NCI-H1694 treated with DMSO at 0.1 percent for 48 hours (cell line): ENCODE data around the gene TEX51.

Source experiments
- DNase-seq: peaks from one replicate; lab custom pipeline; 2025; lab: John Stamatoyannopoulos, UW

Gene TEX51

DNA sequence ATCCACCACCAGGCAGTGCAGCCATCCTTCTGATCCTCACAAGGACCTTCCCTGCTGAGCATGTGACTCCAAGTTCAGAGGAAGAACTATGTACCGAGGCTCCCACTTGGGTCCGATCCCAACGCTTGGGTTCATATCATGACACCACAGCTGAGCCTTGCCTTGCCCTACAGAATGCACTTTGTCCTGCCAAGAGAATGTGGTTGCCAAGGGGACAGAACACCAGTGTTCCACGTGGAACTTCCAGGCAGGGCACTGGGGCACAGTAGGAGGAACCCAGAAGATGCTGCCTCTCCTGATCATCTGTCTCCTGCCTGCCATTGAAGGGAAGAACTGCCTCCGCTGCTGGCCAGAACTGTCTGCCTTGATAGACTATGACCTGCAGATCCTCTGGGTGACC lies at the start of gene TEX51:
Gene TEX51 (plus strand): TSS at position 255 of the 400 bp plus-strand sequence. CDS start 29 bp downstream, at position 284.
- no peak for DNase-seq

DNA sequence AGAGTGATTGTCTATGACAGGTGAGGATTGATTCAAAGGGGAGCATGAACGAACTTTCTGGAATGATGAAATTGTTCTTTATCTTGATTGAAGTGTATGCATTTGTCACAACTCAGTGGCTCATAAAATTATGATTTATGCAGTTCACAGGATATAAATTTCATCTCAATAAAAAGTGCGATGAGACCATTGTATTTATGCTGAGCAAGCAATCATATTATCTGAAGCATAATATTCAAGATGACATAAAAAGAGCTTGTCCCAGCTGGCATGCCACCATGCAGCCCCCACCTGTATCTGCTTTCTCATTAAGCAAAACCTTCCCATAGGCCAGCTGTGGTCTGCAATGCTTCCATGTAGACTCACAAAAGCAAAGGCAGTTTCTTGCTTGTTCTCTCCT lies 49.6 kb upstream of the TEX51 start:
- DNase-seq = no peak

DNA sequence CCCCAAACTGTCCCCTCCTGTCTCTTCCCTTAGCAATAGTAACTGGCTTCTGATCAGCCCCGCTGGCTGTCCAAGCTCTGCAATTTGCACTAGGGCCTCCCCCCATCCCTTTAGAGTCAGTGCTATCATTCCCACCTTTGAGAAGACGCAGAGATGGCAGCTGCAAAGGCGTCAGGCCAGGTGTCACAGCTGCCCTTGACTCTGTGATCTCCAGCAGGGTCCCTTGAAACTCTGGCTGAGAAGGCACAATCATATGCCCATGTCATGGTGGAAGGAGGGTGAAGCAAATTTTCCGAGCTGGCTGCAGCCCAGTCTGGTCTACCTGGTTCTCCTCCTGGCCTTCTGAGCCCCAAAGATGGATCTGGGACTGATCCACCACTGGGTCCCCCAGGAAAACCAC lies 49.2 kb upstream of the TEX51 start:
- no peak for DNase-seq

DNA sequence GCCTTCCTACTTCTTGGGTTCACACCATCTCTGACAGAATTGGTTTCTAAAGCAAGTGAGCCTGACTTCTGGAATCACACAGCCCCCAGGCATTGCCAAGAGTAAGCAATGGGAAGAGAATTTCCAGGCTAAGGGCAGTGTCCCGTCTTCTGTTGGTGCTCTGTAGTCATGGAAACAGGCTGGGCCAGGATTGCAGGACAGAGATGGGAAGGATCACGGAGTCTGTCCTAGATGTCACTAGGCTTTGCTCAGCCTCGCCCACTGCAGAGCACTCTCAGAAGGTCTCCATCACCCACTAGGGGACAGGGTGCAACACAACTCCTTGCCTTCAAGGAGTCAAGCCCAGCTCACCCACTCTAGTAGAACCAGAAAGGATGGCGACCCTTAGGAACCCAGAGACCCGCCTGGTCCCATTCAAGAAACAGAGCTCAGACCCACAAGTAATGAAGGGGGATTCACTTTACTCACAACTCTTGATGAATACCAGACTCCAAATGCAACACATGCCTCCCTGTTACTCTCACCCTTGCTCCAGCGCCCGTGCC lies 48.6 kb upstream of the TEX51 start:
- DNase-seq = no peak

- DNase-seq = no peak
Observed at GRCh38 chr2:126850940-126851339, 47.8 kb upstream of the TEX51 start.

DNA sequence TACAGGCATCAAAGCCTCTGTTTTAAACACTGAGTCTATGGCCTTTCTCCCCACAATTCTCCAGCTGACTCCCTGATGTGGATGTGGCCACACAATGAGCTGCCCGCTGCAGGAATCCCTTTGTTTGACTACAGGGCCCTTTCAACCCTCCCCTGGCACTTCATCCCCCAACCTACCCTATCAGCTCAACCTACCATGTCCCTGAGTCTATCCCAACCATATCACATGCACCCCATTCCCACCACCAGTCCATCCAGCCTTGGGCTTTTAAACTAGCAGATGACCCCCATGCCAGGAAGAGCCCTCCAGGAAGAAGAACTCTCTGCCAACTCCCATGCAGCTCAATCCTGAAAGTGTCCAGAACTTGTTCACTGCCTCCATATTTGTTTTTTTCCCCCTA lies 46.9 kb upstream of the TEX51 start:
- no peak for DNase-seq

DNA sequence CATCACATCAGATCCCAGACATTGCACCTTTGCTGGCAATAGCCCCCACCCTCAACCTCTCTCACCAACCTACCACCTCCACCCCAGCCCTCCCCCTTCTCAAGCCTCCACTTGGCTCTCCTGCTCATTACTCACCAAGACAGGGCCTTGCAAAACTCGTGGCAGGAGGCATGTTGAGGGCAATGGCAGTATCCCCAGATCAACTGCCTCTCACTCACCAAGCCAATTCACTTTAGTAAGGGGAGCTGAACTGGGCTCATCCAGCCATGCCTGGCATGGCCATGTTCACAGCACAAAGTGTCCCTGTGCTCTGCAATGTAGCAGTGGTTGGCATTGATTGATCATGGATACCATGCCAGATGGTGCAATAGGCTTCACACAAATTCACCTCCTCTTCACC lies 46.3 kb upstream of the TEX51 start:
- DNase-seq = no peak

DNA sequence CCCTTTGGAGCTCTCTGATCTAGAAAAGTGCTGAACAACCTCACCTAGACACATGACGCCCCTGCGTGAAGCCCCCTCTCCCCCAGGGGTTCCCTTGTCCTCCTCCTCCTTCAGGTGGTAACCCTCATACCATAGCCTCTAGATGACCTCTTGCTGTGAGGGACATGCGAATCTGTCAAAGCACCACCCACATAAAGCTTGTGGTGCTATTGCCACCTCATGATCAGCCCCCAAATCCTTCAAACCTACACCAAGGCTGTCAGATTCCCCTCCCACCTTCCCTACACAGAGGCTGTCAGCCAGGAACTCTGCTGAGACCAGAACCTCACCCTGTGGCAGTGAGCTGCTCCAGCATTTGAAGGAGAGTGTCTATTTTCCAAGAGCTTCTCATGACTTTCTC lies 43.1 kb upstream of the TEX51 start:
- DNase-seq = no peak

DNA sequence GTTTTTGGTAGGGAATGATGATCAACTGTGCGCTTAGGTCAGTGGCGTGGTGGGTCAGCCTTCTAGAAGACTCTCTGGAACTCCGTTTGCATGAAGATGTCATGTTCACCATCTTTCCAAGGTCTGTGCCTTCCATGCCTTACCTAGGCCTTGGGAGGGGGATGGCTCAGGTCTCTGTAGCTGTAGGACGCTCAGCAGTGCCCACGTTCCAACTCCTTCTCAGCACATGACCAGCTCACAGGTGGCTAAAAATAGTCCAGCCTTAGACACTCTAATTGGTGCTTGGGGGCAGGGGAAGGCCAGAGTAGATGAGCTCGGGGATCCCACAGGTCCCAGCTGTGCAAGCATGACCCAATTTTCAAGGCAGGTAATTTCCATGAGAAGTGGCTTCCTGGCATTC lies 42.3 kb upstream of the TEX51 start:
- DNase-seq = no peak

DNA sequence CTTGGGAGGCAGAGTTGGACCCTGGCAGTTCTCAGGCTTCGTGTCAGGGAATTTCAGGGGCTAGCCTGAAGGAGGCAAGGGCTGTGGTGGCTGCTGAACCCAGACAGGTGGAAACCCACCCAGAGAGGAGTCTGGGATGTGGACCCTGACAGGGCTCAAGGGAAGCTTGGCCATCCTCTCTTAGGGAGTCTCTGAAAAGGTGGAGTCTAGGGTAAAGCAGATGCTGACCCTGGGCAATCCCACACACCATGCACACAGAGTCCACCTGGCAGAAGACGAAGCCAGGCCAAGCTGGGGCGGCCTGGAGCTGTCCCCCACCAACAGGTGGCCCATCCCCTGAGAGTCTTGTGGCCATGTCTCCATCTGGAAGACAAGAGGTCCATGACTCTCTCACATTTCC lies 41.2 kb upstream of the TEX51 start:
- no peak for DNase-seq

- DNase-seq = no peak
Observed at GRCh38 chr2:126858013-126858412, 40.7 kb upstream of the TEX51 start.

DNA sequence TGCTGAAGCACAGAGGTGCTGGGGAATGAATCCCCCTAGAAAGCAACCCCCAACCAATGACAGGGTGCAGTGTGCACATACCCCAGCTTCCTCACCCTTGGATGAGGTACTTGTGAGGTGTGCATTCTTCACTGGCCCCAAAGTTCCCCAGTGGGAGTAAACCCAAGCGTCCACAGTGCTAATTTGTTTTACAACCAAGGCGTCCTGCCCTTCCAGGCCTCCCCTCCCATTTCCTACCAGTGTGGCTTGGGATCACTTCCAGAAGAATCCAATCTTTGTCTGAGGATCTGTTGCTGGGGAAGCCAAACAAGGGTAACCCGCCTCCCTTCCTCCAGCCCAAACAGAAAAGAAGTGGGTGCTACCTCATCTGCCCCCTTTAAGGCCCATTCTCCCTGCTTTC lies 40.3 kb upstream of the TEX51 start:
- no peak for DNase-seq

DNA sequence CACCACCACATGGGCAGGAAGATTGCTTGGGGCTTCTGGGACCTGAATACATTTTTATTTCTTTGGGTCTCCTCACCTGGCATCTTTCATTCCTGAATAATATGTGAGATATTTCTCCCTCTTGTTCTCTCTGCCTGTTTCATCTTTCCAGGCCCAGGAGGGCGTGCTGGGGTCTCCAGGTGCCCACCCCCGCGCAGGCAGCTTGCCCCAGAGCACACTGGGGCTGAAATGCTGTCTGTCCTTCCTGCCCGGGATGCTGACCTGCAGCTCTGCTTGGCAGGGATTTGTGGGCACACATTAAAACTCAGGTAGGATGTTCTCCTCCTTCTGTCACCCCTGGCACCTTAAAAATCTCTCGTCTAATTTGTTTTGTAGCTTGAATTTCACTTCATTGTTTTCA lies 39.7 kb upstream of the TEX51 start:
- DNase-seq = no peak

- no peak for DNase-seq
Observed at GRCh38 chr2:126859631-126860030, 39.1 kb upstream of the TEX51 start.

DNA sequence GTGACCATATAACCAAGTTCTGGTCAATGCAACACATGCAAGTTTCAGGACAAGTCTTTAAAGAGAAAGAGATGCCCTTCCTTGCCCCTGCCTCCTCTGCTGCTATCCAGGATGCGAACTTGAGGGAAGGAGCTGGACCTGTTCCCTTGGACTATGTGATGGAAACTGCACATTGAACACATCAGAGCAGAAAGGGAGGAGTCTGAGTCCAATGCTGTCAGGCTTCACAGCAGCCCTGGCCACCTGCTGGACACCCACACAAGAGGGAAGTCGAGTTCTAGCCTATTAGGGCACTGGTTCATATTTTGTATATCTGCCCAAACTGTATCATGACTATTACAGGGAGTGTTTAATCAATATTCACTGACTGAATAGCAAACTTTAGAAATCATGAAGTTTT lies 38.3 kb upstream of the TEX51 start:
- no peak for DNase-seq

DNA sequence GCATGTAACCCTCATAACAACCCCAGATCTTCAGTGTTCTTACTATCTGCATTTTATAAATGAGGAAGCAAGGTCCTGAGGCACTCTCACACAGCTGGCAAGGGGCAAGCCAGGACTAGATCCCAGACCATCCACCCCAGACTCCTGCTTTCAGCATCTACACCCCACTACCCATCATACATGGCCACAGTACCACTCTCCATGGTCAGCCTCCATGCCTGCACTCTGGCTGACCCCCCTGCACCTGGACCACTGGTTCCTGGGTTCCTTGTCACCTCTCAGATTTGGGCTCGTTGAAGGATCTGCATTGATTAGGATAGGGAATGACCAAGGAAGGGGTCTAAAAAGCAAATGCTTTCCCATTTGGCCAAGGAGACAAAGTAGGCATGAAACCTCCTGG lies 36.0 kb upstream of the TEX51 start:
- no peak for DNase-seq

DNA sequence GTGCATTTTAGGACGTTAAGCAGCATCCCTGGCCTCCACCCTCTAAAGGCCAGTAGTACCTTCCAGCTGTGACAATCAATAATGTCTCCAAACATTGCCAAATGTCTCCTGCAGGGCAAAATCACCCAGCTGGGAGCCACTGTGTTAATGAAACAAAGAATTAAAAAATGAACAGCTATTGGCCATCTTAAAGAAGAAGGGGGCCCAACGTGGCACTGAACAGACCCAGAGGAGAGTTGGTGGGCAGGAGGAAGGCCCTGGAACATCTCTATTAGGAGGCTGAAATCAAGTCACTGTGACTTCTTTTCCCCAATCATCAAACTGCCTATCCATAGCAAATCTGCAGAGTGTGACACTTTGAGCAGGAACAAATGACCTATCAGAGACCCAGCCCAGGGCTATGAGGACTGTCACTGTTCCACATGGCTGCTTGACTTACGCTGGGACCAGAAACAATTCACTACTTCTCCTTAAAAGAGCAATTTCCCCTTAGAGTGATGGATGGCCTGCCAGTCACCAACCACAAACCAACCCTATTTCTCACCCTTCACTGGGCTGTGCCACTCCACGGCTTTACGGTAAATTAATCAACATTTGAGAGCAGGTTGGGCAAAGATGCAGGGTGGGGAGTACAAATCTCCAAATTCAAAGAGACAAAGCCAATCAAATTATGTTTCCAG lies 35.2 kb upstream of the TEX51 start:
- DNase-seq = no peak

GRCh38 chr2:126864861-126865260 lies 33.8 kb upstream of the TEX51 start:
- no peak for DNase-seq

- DNase-seq = no peak
Observed at GRCh38 chr2:126866451-126866850, 32.2 kb upstream of the TEX51 start.

DNA sequence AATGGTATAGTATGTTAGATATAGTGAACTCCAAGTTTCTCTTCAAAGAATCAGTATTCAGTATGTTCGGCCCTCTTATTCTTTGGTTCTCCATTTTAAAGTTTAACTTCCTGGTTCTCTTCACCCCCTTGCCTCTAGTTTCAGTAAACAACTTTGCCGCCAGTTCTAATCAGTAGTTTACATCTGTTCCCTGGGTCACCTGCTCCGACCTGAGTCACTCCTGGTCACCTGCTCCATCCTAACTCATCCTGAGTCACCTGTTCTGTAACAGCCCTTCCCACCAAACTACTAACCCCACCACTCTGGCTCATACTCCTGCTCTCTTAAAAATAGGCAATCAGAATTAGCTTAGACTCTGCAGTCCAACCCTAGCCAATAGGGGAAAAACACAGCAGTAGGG lies 23.7 kb upstream of the TEX51 start:
- DNase-seq = no peak

DNA sequence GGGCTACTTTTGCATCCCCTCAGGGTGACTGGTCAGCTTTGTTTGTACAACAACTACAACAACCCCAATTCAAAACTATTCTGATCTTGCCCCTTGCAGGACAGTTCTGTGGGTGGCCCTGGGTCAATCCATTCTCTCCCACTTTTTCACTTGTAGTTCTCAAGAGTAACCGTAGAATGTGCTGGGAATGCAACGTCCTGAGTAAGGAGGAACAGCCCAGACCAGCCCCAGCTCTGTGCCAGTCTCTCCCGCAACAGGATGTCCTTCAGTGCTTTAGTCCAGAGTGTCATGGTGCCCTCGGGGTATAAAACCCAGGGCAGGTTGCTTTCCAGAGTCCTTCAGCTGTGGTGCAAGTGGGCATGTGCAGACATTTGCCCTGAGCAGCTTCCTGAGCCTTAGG lies 22.1 kb upstream of the TEX51 start:
- DNase-seq = no peak

- DNase-seq = no peak
Observed at GRCh38 chr2:126877041-126877440, 21.6 kb upstream of the TEX51 start.

- DNase-seq = no peak
Observed at GRCh38 chr2:126877861-126878565, 20.7 kb upstream of the TEX51 start.

- DNase-seq = no peak
Observed at GRCh38 chr2:126878601-126879000, 20.1 kb upstream of the TEX51 start.
